T-helper 1 cell (primary cell): Measurements from ENCODE around the gene WDR43.

ENCODE experiments used
- DNase-seq, 5 donors: peaks; one replicate each; pipeline ENCODE4 v3.0.0-alpha.2; 2012 to 2020

Gene WDR43

GRCh38 chr2:28995765-28996750 lies 101.6 kb downstream of the WDR43 start:
- no peak for DNase-seq

- no peak for DNase-seq
Observed at GRCh38 chr2:28997237-28997846, 102.9 kb downstream of the WDR43 start.
